Measurements from ENCODE around the gene CHID1.

DNA sequence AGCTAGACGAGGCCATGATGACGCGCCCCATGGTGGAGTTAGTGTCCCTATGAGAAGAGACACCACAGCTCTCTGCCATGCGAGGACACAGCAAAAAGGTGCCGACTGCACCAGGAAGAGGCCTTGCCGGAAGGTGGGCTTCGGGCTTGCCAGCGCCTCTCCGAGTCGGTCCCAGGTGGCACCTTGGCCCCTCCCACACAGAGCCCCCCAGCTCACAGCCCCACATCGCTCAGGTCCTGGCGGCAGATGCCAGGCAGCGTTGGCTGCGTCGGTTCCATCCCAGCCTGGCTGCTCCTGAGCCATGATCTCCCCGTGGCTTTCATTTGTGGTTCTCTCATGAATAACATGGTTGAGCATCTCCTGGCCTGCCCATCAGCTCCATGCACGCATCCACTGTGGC, 24.0 kb downstream of the CHID1 start:
- TF ChIP-seq, protein P1, sequence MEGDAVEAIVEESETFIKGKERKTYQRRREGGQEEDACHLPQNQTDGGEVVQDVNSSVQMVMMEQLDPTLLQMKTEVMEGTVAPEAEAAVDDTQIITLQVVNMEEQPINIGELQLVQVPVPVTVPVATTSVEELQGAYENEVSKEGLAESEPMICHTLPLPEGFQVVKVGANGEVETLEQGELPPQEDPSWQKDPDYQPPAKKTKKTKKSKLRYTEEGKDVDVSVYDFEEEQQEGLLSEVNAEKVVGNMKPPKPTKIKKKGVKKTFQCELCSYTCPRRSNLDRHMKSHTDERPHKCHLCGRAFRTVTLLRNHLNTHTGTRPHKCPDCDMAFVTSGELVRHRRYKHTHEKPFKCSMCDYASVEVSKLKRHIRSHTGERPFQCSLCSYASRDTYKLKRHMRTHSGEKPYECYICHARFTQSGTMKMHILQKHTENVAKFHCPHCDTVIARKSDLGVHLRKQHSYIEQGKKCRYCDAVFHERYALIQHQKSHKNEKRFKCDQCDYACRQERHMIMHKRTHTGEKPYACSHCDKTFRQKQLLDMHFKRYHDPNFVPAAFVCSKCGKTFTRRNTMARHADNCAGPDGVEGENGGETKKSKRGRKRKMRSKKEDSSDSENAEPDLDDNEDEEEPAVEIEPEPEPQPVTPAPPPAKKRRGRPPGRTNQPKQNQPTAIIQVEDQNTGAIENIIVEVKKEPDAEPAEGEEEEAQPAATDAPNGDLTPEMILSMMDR (IDR thresholded peaks at IDR 0.05) = no peak
- TF ChIP-seq EZH2 (IDR thresholded peaks at IDR 0.05) = no peak
